Measurements from ENCODE around the gene ADD3. TPM values are rescaled to one million over a fixed set of nuclear protein-coding genes. Genes with fewer than 3 reads are reported as not detected.

ADD3 gene
- polyA plus RNA-seq, 1 donor (not counting 4 experiments of a cell fraction or from before 2014, with no cell fraction given), result 61.7 TPM

GRCh38 chr10:110137142-110137545 is 129.4 kb downstream of the ADD3 start:
- peak overlapping the region; percentile 82 for H2AFZ ChIP-seq (ENCODE audit: control insufficient read depth, low read length)
- H3K79me2 ChIP-seq (ENCODE audit: control insufficient read depth, insufficient read depth, low read length), result no peaks in the 10 kb centered on the region
- dilution Hi-C loops (cut with MboI; ENCODE audit: extremely low pct_ligation_motif_present, low sequenced_read_pairs), result loop anchor here (25.0 kb wide), 1 partner anchor 150 kb away; no protein-coding TSS in a partner anchor
- no peak overlapping the region for H3K9ac ChIP-seq (ENCODE audit: control insufficient read depth, extremely low read depth, insufficient read depth, low read length)
- DNase-seq (ENCODE audit: low read depth, low spot score) (peak; percentile 5), FAIRE-seq (peak; percentile 94)
- no peaks in the 10 kb centered on the region for H3K36me3 ChIP-seq (ENCODE audit: control insufficient read depth in 2 of 2, extremely low read depth in 1 of 2, insufficient read depth in 2 of 2, low read length in 2 of 2)
- H4K20me1 ChIP-seq (ENCODE audit: control insufficient read depth, extremely low read depth, insufficient read depth, low read length), result no peaks in the 10 kb centered on the region
- no peaks in the 10 kb centered on the region for H3K9me1 ChIP-seq (ENCODE audit: control insufficient read depth, extremely low read depth, insufficient read depth, low read length)
- H3K27ac ChIP-seq (ENCODE audit: control insufficient read depth, insufficient read depth, low read length), result no peak overlapping the region
- H3K4me2 ChIP-seq (ENCODE audit: control insufficient read depth, extremely low read depth, insufficient read depth, low read depth, low read length), result peak overlapping the region; percentile 38
- H3K27me3 ChIP-seq (ENCODE audit: control insufficient read depth, extremely low read depth, insufficient read depth, low read length), result no peaks in the 10 kb centered on the region
- H3K9me3 ChIP-seq (ENCODE audit: control insufficient read depth, low read depth, low read length), result no peaks in the 10 kb centered on the region
- TF ChIP-seq EZH2 (IDR thresholded peaks at IDR 0.05; ENCODE audit: low read length), result no peak
- TF ChIP-seq CTCF (optimal IDR thresholded peaks at IDR 0.05 in 1 of 3, IDR thresholded peaks at IDR 0.05 in 1 of 3, conservative IDR thresholded peaks at IDR 0.05 in 1 of 3; ENCODE audit: extremely low read depth in 1 of 3, insufficient read depth in 2 of 3, low read length in 3 of 3), result peak in 2 of 3 experiments; percentile 50 to 64
- peaks cover 8% of the 10 kb centered on the region for H3K4me1 ChIP-seq (ENCODE audit: control insufficient read depth, extremely low read depth, insufficient read depth, low read length)
- no peak overlapping the region for H3K4me3 ChIP-seq (ENCODE audit: control insufficient read depth in 2 of 3, extremely low read depth in 1 of 3, insufficient read depth in 2 of 3, low read depth in 1 of 3, low read length in 3 of 3)

GRCh38 chr10:110138197-110138812 is 130.5 kb downstream of the ADD3 start:
- H3K79me2 ChIP-seq (ENCODE audit: control insufficient read depth, insufficient read depth, low read length), result no peaks in the 10 kb centered on the region
- no peaks in the 10 kb centered on the region for H4K20me1 ChIP-seq (ENCODE audit: control insufficient read depth, extremely low read depth, insufficient read depth, low read length)
- dilution Hi-C loops (cut with MboI; ENCODE audit: extremely low pct_ligation_motif_present, low sequenced_read_pairs), result loop anchor here (25.0 kb wide), 1 partner anchor 149 kb away; no protein-coding TSS in a partner anchor
- H3K4me1 ChIP-seq (ENCODE audit: control insufficient read depth, extremely low read depth, insufficient read depth, low read length), result peaks cover 8% of the 10 kb centered on the region
- no peak overlapping the region for H3K27ac ChIP-seq (ENCODE audit: control insufficient read depth, insufficient read depth, low read length)
- no peak overlapping the region for H3K9ac ChIP-seq (ENCODE audit: control insufficient read depth, extremely low read depth, insufficient read depth, low read length)
- DNase-seq (ENCODE audit: low read depth, low spot score) (no peak), FAIRE-seq (no peak)
- H3K27me3 ChIP-seq (ENCODE audit: control insufficient read depth, extremely low read depth, insufficient read depth, low read length), result no peaks in the 10 kb centered on the region
- TF ChIP-seq EZH2 (IDR thresholded peaks at IDR 0.05; ENCODE audit: low read length), result no peak
- peak in 2 of 3 experiments; percentile 39 to 62 for TF ChIP-seq CTCF (optimal IDR thresholded peaks at IDR 0.05 in 1 of 3, IDR thresholded peaks at IDR 0.05 in 1 of 3, conservative IDR thresholded peaks at IDR 0.05 in 1 of 3; ENCODE audit: extremely low read depth in 1 of 3, insufficient read depth in 2 of 3, low read length in 3 of 3)
- no peaks in the 10 kb centered on the region for H3K9me3 ChIP-seq (ENCODE audit: control insufficient read depth, low read depth, low read length)
- no peaks in the 10 kb centered on the region for H3K9me1 ChIP-seq (ENCODE audit: control insufficient read depth, extremely low read depth, insufficient read depth, low read length)
- H3K4me3 ChIP-seq (ENCODE audit: control insufficient read depth in 2 of 3, extremely low read depth in 1 of 3, insufficient read depth in 2 of 3, low read depth in 1 of 3, low read length in 3 of 3), result no peak overlapping the region
- no peak overlapping the region for H3K4me2 ChIP-seq (ENCODE audit: control insufficient read depth, extremely low read depth, insufficient read depth, low read depth, low read length)
- H3K36me3 ChIP-seq (ENCODE audit: control insufficient read depth in 2 of 2, extremely low read depth in 1 of 2, insufficient read depth in 2 of 2, low read length in 2 of 2), result no peaks in the 10 kb centered on the region
- no peak overlapping the region for H2AFZ ChIP-seq (ENCODE audit: control insufficient read depth, low read length)

All from keratinocyte (primary cell).